Kidney epithelial cell (primary cell): Measurements from ENCODE around the gene PRR19. TPM values are rescaled to one million over a fixed set of nuclear protein-coding genes. Genes with fewer than 3 reads are reported as not detected.
A peak's percentile ranks its signal among the peaks of the same experiment; 100 is the strongest.

Experiments
- DNase-seq: peaks from one replicate; pipeline ENCODE4 v3.0.0-alpha.2; 2010; ENCODE audit warnings: low read depth
- H3K27me3 ChIP-seq: 2 replicates; pipeline ENCODE4 v1.6.0; 2011; ENCODE audit warnings: low read length; ENCODE audit not compliant: control insufficient read depth, insufficient read depth
- H3K36me3 ChIP-seq: 2 replicates; pipeline ENCODE4 v1.5.1; 2011; ENCODE audit warnings: low read length; ENCODE audit not compliant: control insufficient read depth, insufficient read depth
- H3K4me3 ChIP-seq: 2 replicates; pipeline ENCODE4 v1.5.1; 2011; ENCODE audit warnings: low read depth, mild to moderate bottlenecking, control low read depth, low read length
- CTCF ChIP-seq: IDR thresholded peaks from 2 replicates; pipeline ENCODE4 v1.5.1; 2011; ENCODE audit warnings: mild to moderate bottlenecking, moderate library complexity, low read length, control low read depth, inconsistent platforms; ENCODE audit not compliant: insufficient read depth, poor library complexity, severe bottlenecking
- total RNA-seq: library from RNA; depleted of rRNA; stranded (reverse); fragments of >200 nt; gene quantifications from 2 replicates; pipeline ENCODE4 v1.2.3, GENCODE V29; 2015

Gene PRR19
- total RNA-seq, 1 donor from 2014 or later, result 0.92 TPM

DNA sequence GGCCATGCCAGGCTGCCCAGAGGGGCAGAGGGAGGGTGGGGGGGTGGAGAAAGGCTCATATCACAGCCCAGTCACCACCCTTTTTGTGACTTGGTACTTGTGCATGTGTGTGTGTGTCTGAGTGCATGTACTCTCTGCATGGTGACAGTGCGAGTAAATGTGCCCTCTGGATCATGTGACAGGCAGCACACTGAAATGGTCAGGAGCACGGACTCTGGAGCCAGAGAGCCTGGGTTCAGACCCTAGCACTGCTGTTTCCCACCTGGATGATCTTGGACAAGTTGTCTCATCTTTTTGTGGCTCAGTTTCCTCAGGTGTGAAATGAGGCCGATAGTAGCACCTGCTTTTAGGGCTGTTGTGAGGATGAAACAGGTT lies 30.9 kb upstream of the PRR19 start:
- TF ChIP-seq CTCF, result no peak
- H3K36me3 ChIP-seq, result peaks cover 1% of the 10 kb centered on the region
- no peaks in the 10 kb centered on the region for H3K27me3 ChIP-seq
- no peak for DNase-seq
- peak overlapping the region; percentile 60 for H3K4me3 ChIP-seq

- TF ChIP-seq CTCF, result no peak
- peaks cover 1% of the 10 kb centered on the region for H3K36me3 ChIP-seq
- H3K4me3 ChIP-seq, result no peak overlapping the region
- H3K27me3 ChIP-seq, result no peaks in the 10 kb centered on the region
- DNase-seq, result no peak
Observed at GRCh38 chr19:42271861-42272534, 29.9 kb upstream of the PRR19 start.

DNA sequence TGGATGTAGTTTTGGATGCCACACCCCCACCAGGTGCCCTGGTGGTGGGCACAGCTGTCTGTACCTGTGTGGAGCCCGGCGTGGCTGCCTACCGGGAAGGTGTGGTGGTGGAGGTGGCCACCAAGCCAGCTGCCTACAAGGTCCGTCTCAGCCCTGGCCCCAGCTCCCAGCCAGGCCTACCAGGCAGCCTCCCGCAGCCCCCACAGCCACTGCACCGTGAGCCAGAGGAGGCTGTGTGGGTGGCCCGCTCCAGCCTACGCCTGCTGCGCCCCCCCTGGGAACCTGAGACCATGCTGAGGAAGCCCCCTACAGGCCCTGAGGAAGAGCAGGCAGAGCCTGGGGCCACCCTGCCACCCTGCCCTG lies 29.4 kb upstream of the PRR19 start:
- no peak for DNase-seq
- Histone ChIP-seq H3K4me3 (no peak overlapping the region), H3K27me3 (no peaks in the 10 kb centered on the region), H3K36me3 (peaks cover 1% of the 10 kb centered on the region)
- no peak for TF ChIP-seq CTCF

GRCh38 chr19:42272989-42273406 lies 28.9 kb upstream of the PRR19 start:
- DNase-seq, result no peak
- TF ChIP-seq CTCF, result no peak
- H3K36me3 ChIP-seq, result peaks cover 1% of the 10 kb centered on the region
- H3K4me3 ChIP-seq, result no peak overlapping the region
- no peaks in the 10 kb centered on the region for H3K27me3 ChIP-seq

GRCh38 chr19:42273407-42274064 lies 28.4 kb upstream of the PRR19 start:
- no peak for TF ChIP-seq CTCF
- DNase-seq, result no peak
- Histone ChIP-seq H3K27me3 (no peaks in the 10 kb centered on the region), H3K36me3 (peaks cover 1% of the 10 kb centered on the region), H3K4me3 (no peak overlapping the region)
